AG09309 (cell line): Measurements from ENCODE around the gene ZBTB33.

Experiments used
- DNase-seq: peaks from one replicate; pipeline ENCODE4 v3.0.0-alpha.2; 2010; ENCODE audit warnings: low read depth
- H3K4me3 ChIP-seq: 2 replicates; pipeline ENCODE4 v1.5.1; 2011; ENCODE audit warnings: mild to moderate bottlenecking, low read depth, low read length, moderate library complexity; ENCODE audit not compliant: control insufficient read depth
- CTCF ChIP-seq: IDR thresholded peaks from 2 replicates; pipeline ENCODE4 v1.5.1; 2011; ENCODE audit warnings: mild to moderate bottlenecking, low read depth, low read length, inconsistent platforms; ENCODE audit not compliant: insufficient read depth, control insufficient read depth; ENCODE audit errors: missing control alignments

Gene ZBTB33

GRCh38 chrX:120290107-120290506 is 39.5 kb downstream of the ZBTB33 start:
- TF ChIP-seq CTCF: no peak
- DNase-seq: no peak
- H3K4me3 ChIP-seq: no peak overlapping the region

GRCh38 chrX:120291211-120291610 is 40.6 kb downstream of the ZBTB33 start:
- DNase-seq: no peak
- no peak for TF ChIP-seq CTCF
- H3K4me3 ChIP-seq: no peak overlapping the region

GRCh38 chrX:120293015-120293414 is 42.4 kb downstream of the ZBTB33 start:
- no peak for TF ChIP-seq CTCF
- no peak overlapping the region for H3K4me3 ChIP-seq
- DNase-seq: no peak

GRCh38 chrX:120294651-120295050 is 44.0 kb downstream of the ZBTB33 start:
- H3K4me3 ChIP-seq: no peak overlapping the region
- no peak for DNase-seq
- TF ChIP-seq CTCF: no peak

- DNase-seq: no peak
- TF ChIP-seq CTCF: no peak
Measured at GRCh38 chrX:120297923-120298322, 47.3 kb downstream of the ZBTB33 start.

GRCh38 chrX:120299928-120300327 is 49.3 kb downstream of the ZBTB33 start:
- TF ChIP-seq CTCF: no peak
- DNase-seq: no peak
- H3K4me3 ChIP-seq: no peak overlapping the region

More at GRCh38 chrX:120297923-120298322, 47.3 kb downstream of the ZBTB33 start:
- no peak overlapping the region for H3K4me3 ChIP-seq

- no peak overlapping the region for H3K4me3 ChIP-seq
- DNase-seq: no peak
- no peak for TF ChIP-seq CTCF
Measured at GRCh38 chrX:120301497-120301896, 50.9 kb downstream of the ZBTB33 start.
